GM12874 (cell line): ENCODE results near the gene RPS15.

Experiments used
- CTCF ChIP-seq: IDR thresholded peaks from 2 replicates; pipeline ENCODE4 v1.5.1; 2011; ENCODE audit warnings: low read depth, mild to moderate bottlenecking, control low read depth, low read length, moderate library complexity; ENCODE audit not compliant: insufficient read depth

RPS15 gene

GRCh38 chr19:1399079-1399478 is 39.1 kb upstream of the RPS15 start:
- TF ChIP-seq CTCF: no peak

GRCh38 chr19:1399745-1400144 is 38.5 kb upstream of the RPS15 start:
- no peak for TF ChIP-seq CTCF

GRCh38 chr19:1400281-1401137 is 37.7 kb upstream of the RPS15 start:
- no peak for TF ChIP-seq CTCF

GRCh38 chr19:1401138-1401888 is 36.9 kb upstream of the RPS15 start, which contains the start of gene GAMT:
Gene GAMT, minus strand, starts transcription at chr19:1401542. Its CDS starts 66 bp downstream, at chr19:1401476.
- TF ChIP-seq CTCF: peak; percentile 68

- no peak for TF ChIP-seq CTCF
Observed at GRCh38 chr19:1401889-1402217, 36.3 kb upstream of the RPS15 start.

GRCh38 chr19:1402411-1403070 is 35.7 kb upstream of the RPS15 start:
- TF ChIP-seq CTCF: no peak

GRCh38 chr19:1406774-1407527 is 31.2 kb upstream of the RPS15 start:
- peak; percentile 37 for TF ChIP-seq CTCF
